Posterior vena cava (tissue), 2 donors: ENCODE results near the gene KCNIP4. TPM values are rescaled to one million over a fixed set of nuclear protein-coding genes. Genes with fewer than 3 reads are reported as not detected.
"Not testable (repeated sequence)": the region's sequence is repeated elsewhere in the genome, so short reads cannot be mapped to it uniquely, and the experiment has no call there.

Experiments used
- DNase-seq: peaks from one replicate; pipeline ENCODE4 v3.0.0-alpha.2; 2020; ENCODE audit warnings: low spot score
- intact Hi-C, 2 donors: fragments of 100-400 bp; cut with DNase I; formaldehyde crosslinking; loops; one replicate each; pipeline versions ENCODE4 v1.14.1 to v1.14.2; 2022 to 2023
- total RNA-seq, 2 donors: library from RNA; stranded (reverse); fragmentation: NEBNext Ultra II Directional; extraction: Animal tissue kit (Norgen Biotek cat#: 25700); gene quantifications; one replicate each; pipeline ENCODE4 v1.2.1, GENCODE V29; 2021
- donor health status: DM: yes; HTN: yes; CAD: no.
- donor health status: DM: yes; HTN: yes; CAD: no.

Gene KCNIP4
- total RNA-seq, 2 donors from 2014 or later: 0.60 TPM; not detected in 1

DNA sequence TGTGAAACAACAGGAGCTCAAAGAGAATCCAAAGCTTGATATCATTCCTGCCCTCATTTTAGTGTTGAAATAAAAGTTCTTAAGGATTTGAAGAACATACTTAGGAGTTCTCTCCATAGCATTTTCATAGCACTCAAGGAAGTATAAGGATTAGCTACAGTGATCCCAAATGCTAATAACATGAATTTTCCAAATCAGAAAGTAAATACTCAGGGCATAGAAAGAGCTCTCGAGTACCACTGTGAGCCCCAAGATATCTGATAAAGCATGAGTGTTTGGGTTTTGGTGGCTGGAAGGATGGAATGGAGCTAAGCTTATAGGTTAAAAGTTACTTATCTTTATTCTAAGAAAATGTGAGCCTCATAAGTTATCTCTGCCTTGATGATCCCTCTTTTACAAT is 584.9 kb downstream of the KCNIP4 start:
- no peak for DNase-seq
- intact Hi-C loops: no loop called here

DNA sequence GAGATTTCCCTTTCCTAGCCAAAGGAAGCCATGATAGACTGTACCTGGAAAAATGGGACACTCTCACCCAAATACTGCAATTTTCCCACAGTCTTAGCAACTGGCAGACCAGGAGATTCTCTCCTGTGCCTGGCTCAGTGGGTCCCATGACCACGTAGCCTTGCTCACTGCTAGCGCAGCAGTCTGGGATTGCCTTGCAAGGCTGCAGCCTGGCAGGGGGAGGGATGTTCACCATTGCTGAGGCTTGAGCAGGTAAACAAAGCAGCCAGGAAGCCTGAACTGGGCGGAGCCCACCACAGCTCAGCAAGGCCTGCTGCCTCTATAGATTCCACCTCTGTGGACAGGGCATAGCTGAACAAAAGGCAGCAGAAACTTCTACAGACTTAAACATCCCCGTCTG is 596.2 kb downstream of the KCNIP4 start:
- DNase-seq, intact Hi-C loops: not testable (repeated sequence)

DNA sequence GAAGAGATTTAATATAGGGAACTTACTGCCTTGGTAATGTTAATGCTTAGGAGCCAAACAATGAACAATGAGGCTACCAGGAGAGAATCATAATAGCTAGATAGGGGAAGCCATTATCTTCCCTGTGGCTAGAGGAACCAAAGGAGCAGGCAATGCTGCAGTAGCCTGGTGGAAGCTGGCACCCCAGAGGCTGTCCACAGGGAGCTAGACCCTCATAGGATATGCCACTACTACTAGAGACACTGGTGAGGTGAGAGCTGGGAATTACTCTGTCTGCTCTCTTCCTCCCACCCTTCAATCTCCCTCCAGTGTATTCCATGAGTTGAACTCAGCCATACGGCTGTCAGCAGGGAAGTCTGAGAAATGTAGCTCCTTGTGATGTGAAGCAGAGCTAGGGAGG is 601.4 kb downstream of the KCNIP4 start:
- intact Hi-C loops: no loop called here
- DNase-seq: no peak

DNA sequence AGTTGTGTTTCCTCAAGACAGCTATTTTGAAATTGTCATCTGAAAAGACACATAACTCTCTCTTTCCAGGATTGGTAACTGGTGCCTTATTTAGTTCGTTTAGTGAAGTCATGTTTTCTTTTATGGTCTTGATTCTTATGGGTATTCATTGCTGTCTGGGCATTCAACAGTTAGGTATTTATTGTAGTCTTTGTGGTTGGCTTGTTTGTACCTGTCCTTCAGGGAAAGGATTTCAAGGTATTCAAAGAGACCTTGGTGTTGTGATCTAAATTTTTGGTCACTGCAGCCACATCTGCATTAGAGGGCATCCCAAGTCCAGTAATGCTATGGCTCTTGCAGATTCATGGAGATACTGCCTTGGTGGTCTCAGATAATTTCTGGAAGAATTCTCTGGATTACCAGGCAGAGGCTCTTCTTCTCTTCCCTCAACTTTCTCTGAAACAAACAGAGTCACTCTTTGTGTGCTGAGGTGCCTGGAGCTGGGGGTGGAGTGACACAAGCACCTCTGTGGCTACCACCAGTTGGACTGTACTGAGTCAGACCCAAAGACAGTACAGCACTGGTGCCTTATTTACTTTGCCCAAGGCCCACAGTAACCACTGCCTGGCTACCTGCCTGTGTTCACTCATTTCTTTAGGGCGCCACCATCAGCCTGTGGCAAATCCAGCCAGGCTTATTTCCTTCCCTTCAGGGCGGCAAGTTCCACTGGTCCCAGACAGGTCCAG is 620.4 kb downstream of the KCNIP4 start:
- intact Hi-C loops: no loop called here
- no peak for DNase-seq

DNA sequence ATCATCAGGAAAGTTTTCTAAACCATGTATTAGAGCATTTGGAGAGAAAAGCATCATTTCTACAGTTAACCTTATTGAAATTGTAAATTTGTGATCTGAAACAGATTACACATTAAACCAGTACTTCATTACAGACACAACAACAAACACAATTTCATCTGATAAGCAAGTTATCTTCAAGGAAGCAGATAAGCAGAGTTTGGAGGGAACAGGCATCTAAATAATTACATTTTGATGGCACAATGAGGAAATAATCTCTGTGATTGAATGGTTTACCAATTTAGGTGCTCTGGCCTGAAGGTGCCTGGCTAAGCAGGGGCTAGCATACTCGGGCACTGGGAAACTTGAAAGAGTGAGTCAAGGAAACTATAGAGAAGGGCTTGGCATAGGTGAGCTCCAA is 628.5 kb downstream of the KCNIP4 start:
- no peak for DNase-seq
- intact Hi-C loops: no loop called here

DNA sequence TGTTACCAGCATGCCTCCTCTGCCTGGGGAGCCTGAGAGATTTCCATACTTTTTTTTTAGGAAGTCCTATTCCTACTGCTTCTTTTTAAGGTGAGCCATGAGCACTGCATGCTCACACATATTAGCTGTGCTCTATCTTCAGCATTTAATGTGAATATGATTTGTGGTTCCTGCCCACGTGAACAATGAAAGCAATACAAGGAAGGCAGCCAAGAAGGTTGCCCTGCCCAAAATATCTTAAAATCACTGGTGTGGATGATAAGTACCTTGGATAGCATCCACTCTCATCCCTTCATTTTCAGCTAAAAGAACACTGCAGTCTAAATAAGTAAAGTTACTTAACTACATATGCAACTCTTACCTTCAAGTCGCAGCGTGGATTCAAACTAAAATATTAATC is 640.9 kb downstream of the KCNIP4 start:
- no peak for DNase-seq
- intact Hi-C loops: no loop called here

DNA sequence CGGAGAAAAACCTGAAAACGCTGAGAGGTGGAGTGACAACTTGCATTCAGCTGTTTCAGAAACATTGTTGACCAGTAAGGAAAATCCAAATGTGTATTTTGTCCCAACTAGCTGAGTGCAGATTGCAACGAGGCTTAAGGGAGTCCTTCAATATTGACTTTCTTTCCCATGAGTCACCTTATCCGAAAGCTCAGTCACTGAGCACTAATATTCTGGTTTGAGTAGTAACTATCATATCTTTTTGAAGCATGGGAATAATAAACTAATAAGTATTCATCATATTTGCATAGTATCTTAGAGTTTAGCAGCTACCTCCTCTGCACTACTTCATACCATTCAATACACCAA is 644.1 kb downstream of the KCNIP4 start:
- intact Hi-C loops: no loop called here
- no peak for DNase-seq

DNA sequence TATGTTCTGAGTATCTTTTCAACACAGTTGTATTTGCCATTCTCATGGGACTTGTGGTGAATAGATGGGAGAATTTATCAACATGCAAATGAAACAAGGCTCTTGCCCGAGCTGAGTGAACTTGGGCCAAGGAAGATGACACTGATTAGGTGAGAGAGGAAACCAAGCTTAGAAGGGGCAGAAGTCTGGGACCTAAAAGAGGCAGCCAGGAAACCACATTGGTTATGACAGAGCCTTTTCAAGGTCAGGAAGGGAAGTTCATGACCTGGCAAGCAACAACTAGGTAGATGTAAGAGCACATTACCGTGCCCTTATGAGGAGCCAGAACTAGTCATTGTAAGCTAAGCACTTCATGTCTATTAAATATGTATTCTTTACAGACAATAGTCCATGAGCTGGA is 658.0 kb downstream of the KCNIP4 start:
- no peak for DNase-seq
- intact Hi-C loops: no loop called here

DNA sequence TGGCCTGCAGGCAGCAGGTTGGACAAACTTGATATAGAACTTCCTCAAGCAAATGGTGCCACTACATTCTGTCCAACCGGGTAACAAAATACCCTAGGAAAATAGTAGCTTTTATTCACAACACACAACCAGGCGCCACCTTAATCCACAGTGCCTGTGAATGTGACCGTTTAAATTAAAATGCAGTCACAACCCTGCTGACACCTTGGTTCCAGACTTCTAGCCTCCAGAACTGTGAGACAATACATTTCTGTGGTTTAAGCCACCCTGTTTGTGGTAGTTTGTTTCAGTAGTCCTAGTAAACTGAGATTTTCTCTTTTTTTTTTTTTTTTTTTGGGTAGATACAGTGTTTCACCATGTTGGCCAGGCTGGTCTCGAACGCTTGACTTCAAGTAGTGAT is 672.5 kb downstream of the KCNIP4 start:
- no peak for DNase-seq
- intact Hi-C loops: no loop called here

DNA sequence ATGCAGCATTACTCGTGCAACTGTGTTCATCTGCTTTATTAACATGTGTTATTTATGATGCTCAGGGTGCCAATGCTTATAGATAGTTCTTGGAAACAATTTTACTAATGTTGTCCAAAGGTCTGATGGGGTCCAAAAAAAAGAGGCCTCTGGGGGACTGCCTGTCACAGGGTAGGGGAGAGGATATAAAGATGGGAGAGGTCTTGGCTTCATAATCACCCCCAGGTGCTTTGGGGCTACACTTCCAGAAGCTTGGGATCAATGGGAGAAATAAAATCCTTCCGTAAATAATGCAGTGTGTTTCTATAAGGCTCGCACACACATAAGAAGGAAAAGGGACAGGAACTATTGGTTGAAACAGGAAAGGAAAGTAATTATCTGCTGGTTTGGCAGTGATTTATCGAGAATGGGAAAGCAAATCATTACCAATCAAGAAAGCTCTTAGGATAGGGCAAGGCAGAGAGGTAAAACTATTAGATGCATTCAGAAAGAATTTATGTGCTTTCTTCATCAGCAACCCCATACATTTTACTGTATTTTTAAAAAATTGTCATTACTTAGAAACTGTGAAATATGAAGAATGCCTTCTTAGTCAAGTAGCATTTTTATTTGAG is 677.0 kb downstream of the KCNIP4 start:
- DNase-seq: no peak
- intact Hi-C loops: no loop called here

DNA sequence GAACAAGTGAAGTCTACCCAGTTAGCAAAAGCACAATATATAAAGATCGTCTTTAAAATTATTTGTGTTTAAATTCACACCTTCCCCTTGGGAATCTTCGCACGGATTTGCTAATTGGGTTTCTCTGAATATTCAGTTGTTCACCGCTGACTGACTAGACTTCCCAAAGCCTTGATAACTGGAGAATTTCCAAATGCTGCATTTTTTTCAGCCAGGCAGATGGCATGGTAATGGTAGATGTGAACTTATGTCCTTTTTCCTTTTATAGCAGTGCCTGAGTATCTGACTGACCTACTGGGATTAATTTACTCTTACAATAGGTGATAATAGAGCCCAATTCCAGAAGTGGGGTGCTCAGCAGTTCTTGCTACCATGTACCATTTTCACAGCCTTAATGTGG is 700.2 kb downstream of the KCNIP4 start:
- DNase-seq: no peak
- intact Hi-C loops: no loop called here

DNA sequence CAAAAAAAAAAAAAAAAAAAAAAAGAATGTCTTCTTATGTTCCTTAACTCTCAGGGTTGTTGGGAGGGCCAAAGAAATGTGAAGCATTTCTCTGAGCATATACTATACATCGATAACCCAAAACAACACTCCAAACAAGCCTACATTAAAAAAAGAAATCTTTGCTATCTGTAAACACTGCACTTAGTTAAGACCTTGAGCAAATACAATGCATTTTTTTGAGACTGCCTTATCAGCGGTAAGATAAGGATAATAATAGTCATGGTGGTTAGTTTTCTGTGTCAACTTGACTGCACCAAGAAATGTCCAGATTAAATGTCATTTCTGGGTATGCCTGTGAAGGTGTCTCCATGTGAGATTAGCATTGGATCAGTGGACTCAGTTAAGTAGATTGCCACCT is 706.4 kb downstream of the KCNIP4 start:
- intact Hi-C loops: no loop called here
- DNase-seq: no peak

DNA sequence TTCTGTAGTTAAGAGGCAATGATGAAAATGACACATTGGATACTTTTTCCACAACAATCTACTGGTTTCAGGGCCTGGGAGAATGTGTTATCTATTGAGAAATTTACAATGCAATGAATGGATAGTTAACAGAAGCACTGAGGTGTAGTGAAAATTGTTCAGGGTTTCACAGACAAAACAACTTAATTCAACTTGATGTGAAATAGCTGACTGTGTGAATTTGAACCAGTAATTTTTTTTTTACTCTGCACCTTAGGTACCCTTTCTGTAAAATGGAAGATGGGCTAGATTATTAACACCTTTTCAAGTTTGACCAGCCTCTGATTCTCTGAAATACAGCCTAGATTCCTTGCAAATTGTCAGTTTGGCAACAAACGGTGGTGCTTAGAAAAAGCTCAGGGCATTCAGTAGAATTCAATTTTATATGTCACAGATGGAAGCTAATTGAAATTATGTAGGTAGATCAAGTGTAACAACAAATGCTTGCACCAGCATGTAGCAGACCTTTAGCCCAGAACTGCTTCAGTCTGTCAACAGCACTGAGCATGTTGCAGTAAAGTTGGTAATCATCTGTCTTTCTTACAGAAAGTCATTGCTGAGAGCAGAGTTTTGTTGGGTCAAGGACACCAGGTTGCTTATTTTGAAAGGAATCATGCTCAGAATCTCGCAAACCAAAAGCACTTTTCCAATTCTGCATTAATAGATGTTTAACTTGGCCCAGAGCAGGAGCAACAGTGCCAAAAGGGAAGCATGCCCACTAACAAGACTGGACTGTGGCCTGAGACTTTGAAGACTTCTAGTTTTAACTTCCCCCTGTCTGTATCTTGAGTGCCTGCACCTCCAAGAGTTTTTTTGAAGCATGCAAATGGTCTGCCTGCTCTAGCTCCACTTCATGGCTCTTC is 721.7 kb downstream of the KCNIP4 start:
- intact Hi-C loops: no loop called here
- DNase-seq: no peak

DNA sequence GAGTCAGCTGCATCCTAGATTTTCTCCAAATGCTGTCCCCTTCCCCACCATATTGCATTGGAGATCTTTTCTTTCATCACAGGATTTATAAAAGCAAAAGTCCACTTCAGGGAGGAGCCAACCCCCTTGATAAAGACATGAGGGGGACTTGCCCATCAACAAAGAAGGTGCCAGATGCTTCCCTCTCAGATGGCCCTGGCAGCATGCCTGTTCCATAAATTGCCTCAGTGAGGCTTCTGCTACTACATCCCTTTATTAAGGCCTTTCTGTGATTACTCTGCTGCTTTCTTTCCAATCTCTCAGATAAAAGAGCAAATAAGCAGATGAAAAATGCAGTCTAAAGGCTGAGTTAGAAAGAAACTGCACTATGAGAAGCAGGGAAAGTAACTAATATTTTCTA is 736.7 kb downstream of the KCNIP4 start:
- DNase-seq: no peak
- intact Hi-C loops: no loop called here

DNA sequence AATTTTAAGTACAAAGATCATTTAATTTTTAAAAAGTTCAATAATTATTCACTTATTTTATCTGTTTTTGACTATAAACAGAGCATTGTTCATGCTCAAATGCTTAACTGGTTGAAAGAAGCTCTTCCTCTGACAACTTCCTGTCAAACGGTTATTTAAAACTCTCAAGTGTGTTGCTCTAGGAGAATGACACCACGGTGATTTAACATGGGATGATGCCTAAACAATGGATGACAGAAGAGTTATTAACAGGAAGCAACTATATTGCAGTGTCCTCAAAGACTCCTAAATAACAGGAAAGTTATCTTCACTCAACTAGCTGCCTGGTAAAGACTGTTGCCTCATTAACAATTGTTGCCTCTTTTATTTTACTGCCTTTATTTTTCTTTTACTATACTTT is 738.7 kb downstream of the KCNIP4 start:
- intact Hi-C loops: no loop called here

DNA sequence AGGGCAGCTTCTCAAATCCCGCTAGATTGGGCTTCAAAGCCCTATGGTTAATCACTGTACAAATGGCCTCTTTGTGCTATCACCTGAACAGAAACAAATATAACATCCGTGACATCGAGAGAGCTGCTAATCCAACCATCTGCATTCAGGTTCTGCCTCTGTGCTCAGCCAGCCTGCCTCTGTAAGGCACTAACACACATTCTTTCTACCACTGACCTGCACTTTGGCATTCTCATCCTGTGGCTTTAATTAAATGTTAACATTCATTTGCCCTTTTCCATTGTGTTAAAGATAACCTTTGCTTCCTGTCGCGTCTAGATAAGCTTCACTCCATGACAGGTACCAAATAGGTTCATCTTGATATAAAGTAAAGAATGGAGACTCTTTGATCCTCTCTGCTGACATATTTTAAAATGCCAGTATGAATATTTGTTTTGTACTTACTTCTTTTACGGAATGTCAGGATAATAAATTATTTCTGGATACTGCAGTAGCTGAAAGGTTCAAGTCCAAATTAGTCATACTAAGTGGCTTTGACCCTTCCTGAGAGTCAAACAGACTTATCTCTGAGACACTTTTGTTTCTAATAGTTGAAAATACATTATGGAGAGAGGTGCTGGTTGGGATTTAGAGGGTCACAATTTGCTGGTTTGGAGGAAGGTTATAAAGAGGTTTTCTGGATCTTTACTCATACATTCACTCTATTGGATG is 742.6 kb downstream of the KCNIP4 start:
- no peak for DNase-seq
- intact Hi-C loops: no loop called here

More for the DNA sequence above, 738.7 kb downstream of the KCNIP4 start:
- DNase-seq: no peak

DNA sequence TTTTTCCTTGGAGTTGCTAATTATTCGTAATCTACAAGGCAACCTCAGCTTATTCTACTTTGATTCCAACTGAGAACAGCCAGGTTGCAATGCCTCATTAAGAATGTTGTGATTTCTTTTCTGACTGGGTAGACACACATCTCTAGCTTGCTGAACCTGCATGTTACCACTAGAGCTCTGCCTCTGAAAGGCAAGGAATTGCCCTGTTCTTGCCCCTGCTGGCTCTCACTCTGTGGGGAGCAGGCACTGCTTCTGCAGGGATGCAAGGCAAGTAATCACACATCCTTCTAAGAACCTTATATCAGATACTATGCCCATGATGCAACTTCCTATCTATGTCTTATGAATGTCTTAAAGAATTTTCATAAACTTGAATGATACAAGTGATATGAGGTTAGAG is 745.2 kb downstream of the KCNIP4 start:
- no peak for DNase-seq
- intact Hi-C loops: no loop called here

DNA sequence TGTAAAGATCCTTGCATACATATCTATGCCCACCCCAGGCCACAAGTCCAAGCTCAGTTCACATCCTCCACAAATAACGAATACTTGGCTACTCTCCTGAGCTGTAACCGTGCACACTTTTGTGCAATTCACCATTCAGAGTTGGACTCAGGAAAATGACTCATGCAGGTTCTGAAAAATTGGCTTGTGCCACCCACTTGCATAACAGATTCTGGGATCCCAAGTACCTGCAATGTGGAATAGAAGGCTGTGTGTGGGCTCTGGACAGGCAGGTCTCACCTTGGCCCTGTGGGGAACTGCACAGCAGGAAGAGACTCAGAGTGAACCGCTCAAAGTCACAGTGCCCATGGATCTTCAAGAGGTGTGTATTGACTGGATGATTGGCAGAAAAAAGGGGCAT is 745.6 kb downstream of the KCNIP4 start:
- intact Hi-C loops: no loop called here
- DNase-seq: no peak

DNA sequence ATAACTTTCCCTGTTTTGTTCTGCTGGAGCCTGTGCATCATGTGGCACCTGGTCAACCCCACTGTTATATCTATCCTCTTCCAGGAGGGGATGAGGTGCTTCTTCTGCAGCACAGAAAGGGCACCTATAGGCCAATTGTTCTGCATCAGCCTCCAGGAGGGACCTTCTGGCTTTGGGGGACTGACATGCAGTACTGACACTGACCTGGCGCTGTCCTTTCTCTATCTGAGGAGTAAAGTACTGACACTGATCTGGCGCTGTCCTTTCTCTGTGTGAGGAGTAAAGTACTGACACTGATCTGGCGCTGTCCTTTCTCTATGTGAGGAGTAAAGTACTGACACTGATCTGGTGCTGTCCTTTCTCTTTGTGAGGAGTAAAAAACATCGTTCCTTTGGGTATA is 749.9 kb downstream of the KCNIP4 start:
- intact Hi-C loops: no loop called here

DNA sequence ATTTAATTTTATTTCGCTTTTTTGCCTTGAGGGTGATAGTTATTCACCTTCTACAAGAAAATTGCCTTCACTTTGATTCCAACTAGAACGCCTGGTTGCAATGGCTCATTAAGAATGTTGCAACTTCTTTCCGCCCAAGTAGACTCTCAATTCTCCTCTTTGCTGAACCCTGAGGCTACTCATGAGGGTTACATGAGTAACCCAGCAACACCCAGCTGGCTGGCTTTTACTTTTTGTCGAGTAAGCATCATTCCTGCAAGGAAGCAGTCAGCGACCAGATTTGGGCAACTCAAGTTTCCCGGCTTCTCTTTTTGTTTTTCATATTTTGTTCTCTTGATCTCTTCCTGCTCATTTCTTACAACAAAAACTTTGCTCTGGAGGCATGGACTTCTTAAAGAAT is 752.9 kb downstream of the KCNIP4 start:
- no peak for DNase-seq
- intact Hi-C loops: no loop called here

More for the DNA sequence above, 749.9 kb downstream of the KCNIP4 start:
- DNase-seq: no peak
